OCI-LY3 (cell line): ENCODE measurements around the gene PLA2G4F.

Source experiments
- H2AFZ ChIP-seq: fragments of 200-600, 300-600 bp; shearing (Covaris generic); 2 replicates; pipeline ENCODE4 v1.6.0; 2014; ENCODE audit warnings: antibody characterized with exemption, low read depth, low read length
- H3K27ac ChIP-seq: fragments of 200-600, 300-600 bp; sonication (generic); 2 replicates; pipeline ENCODE4 v1.5.1; 2014; ENCODE audit warnings: mild to moderate bottlenecking, low read length, moderate library complexity, mixed read lengths
- H3K27me3 ChIP-seq: fragments of 200-600, 300-600 bp; sonication (generic); 2 replicates; pipeline ENCODE4 v1.6.1; 2014; ENCODE audit warnings: low read depth, low read length, mixed read lengths
- H3K36me3 ChIP-seq: fragments of 200-600, 300-600 bp; sonication (generic); replicated peaks from 2 replicates; pipeline ENCODE3; 2014; ENCODE audit warnings: low read depth, low read length, mixed read lengths
- H3K4me1 ChIP-seq: fragments of 300-600, 200-600 bp; sonication (generic); 2 replicates; pipeline ENCODE4 v1.6.1; 2014; ENCODE audit warnings: low read length, mixed read lengths
- H3K4me2 ChIP-seq: fragments of 200-600, 300-600 bp; sonication (generic); 2 replicates; pipeline ENCODE4 v1.6.1; 2014; ENCODE audit warnings: low read length, mixed read lengths
- H3K4me3 ChIP-seq: fragments of 300-600, 200-600 bp; sonication (generic); 2 replicates; pipeline ENCODE4 v1.5.1; 2014; ENCODE audit warnings: antibody characterized with exemption, mild to moderate bottlenecking, low read length, moderate library complexity
- H3K79me2 ChIP-seq: fragments of 300-600, 200-600 bp; shearing (Covaris generic); 2 replicates; pipeline ENCODE4 v1.6.1; 2014; ENCODE audit warnings: mild to moderate bottlenecking, low read length, mixed read lengths
- H3K9ac ChIP-seq: fragments of 300-600, 200-600 bp; shearing (Covaris generic); 2 replicates; pipeline ENCODE4 v1.6.0; 2014; ENCODE audit warnings: mild to moderate bottlenecking, low read length, moderate library complexity
- H3K9me3 ChIP-seq: fragments of 200-600, 300-600 bp; shearing (Covaris generic); 2 replicates; pipeline ENCODE4 v1.6.1; 2014; ENCODE audit warnings: low read length, mixed read lengths; ENCODE audit not compliant: insufficient read depth
- H4K20me1 ChIP-seq: fragments of 200-600, 300-600 bp; sonication (generic); 2 replicates; pipeline ENCODE4 v1.6.1; 2016; ENCODE audit warnings: low read length, mixed read lengths; ENCODE audit not compliant: insufficient read depth
- CTCF ChIP-seq: fragments of 200-600, 300-600 bp; sonication (generic); IDR thresholded peaks from 2 replicates; pipeline ENCODE4 v1.5.1; 2014; ENCODE audit warnings: antibody characterized with exemption, low read length, low read depth
- EZH2phosphoT487 ChIP-seq: fragments of 200-600 bp; shearing (Covaris generic); IDR thresholded peaks from 2 replicates; pipeline ENCODE4 v1.6.1; 2018; ENCODE audit warnings: antibody characterized with exemption, mixed run types, low read depth

The PLA2G4F gene

GRCh38 chr15:42166225-42166940 is 9.9 kb upstream of the PLA2G4F start:
- Histone ChIP-seq H3K36me3 (peaks cover 58% of the 10 kb centered on the region), H2AFZ (no peak overlapping the region), H3K27me3 (no peaks in the 10 kb centered on the region), H3K4me3 (no peak overlapping the region), H3K4me1 (peaks cover 7% of the 10 kb centered on the region), H4K20me1 (no peaks in the 10 kb centered on the region), H3K4me2 (no peak overlapping the region), H3K27ac (no peak overlapping the region), H3K9me3 (no peaks in the 10 kb centered on the region), H3K9ac (no peak overlapping the region), H3K79me2 (no peaks in the 10 kb centered on the region)
- TF ChIP-seq CTCF (no peak), EZH2phosphoT487 (no peak)

GRCh38 chr15:42165106-42165505 is 8.7 kb upstream of the PLA2G4F start:
- H3K79me2 ChIP-seq, result no peaks in the 10 kb centered on the region
- no peak for TF ChIP-seq EZH2phosphoT487
- no peak for TF ChIP-seq CTCF
- no peak overlapping the region for H3K27ac ChIP-seq
- H3K27me3 ChIP-seq, result no peaks in the 10 kb centered on the region
- no peaks in the 10 kb centered on the region for H4K20me1 ChIP-seq
- H2AFZ ChIP-seq, result no peak overlapping the region
- no peaks in the 10 kb centered on the region for H3K4me1 ChIP-seq
- H3K4me3 ChIP-seq, result no peak overlapping the region
- no peak overlapping the region for H3K4me2 ChIP-seq
- peaks cover 61% of the 10 kb centered on the region for H3K36me3 ChIP-seq
- no peaks in the 10 kb centered on the region for H3K9me3 ChIP-seq
- no peak overlapping the region for H3K9ac ChIP-seq

- no peak overlapping the region for H3K4me3 ChIP-seq
- H3K4me2 ChIP-seq, result no peak overlapping the region
- peaks cover 62% of the 10 kb centered on the region for H3K36me3 ChIP-seq
- H2AFZ ChIP-seq, result no peak overlapping the region
- no peak overlapping the region for H3K9ac ChIP-seq
- H3K4me1 ChIP-seq, result no peaks in the 10 kb centered on the region
- no peaks in the 10 kb centered on the region for H3K27me3 ChIP-seq
- H3K9me3 ChIP-seq, result no peaks in the 10 kb centered on the region
- no peaks in the 10 kb centered on the region for H3K79me2 ChIP-seq
- H3K27ac ChIP-seq, result no peak overlapping the region
- TF ChIP-seq CTCF (no peak), EZH2phosphoT487 (no peak)
- no peaks in the 10 kb centered on the region for H4K20me1 ChIP-seq
Observed at GRCh38 chr15:42163947-42164550, 7.6 kb upstream of the PLA2G4F start.

GRCh38 chr15:42163291-42163690 is 6.9 kb upstream of the PLA2G4F start:
- TF ChIP-seq EZH2phosphoT487 (no peak), CTCF (no peak)
- Histone ChIP-seq H3K9me3 (no peaks in the 10 kb centered on the region), H3K4me3 (no peak overlapping the region), H3K9ac (no peak overlapping the region), H3K27ac (no peak overlapping the region), H2AFZ (no peak overlapping the region), H4K20me1 (no peaks in the 10 kb centered on the region), H3K4me1 (no peaks in the 10 kb centered on the region), H3K36me3 (peaks cover 64% of the 10 kb centered on the region), H3K27me3 (no peaks in the 10 kb centered on the region), H3K4me2 (no peak overlapping the region), H3K79me2 (no peaks in the 10 kb centered on the region)
